Ramos (cell line): ENCODE data around the gene SLCO1B1.
"Not testable (repeated sequence)": the region's sequence is repeated elsewhere in the genome, so short reads cannot be mapped to it uniquely, and the experiment has no call there.

Experiments used
- in situ Hi-C: fragments of 300-500 bp; cut with MboI; formaldehyde crosslinking; loops from one replicate; pipeline ENCODE4 v1.14.3; 2022; ENCODE audit warnings: low sequenced_read_pairs; ENCODE audit not compliant: unreplicated experiment

The SLCO1B1 gene

GRCh38 chr12:21130998-21131397 is at the start of gene SLCO1B1:
TSS of gene SLCO1B1 (plus strand) at chr12:21131194. CDS start at chr12:21141575, 10,381 bp downstream.
- in situ Hi-C loops, result no loop called here

GRCh38 chr12:21084753-21085152 is 46.2 kb upstream of the SLCO1B1 start:
- in situ Hi-C loops, result not testable (repeated sequence)

GRCh38 chr12:21111732-21112131 is 19.3 kb upstream of the SLCO1B1 start:
- in situ Hi-C loops, result no loop called here

GRCh38 chr12:21113266-21113665 is 17.7 kb upstream of the SLCO1B1 start:
- in situ Hi-C loops, result no loop called here

GRCh38 chr12:21117995-21118394 is 13.0 kb upstream of the SLCO1B1 start:
- in situ Hi-C loops, result no loop called here

GRCh38 chr12:21118760-21119159 is 12.2 kb upstream of the SLCO1B1 start:
- in situ Hi-C loops, result no loop called here

- in situ Hi-C loops, result no loop called here
These were observed 1.6 kb upstream of the SLCO1B1 start for GRCh38 chr12:21129351-21129750.

GRCh38 chr12:21129906-21130305 is 1.1 kb upstream of the SLCO1B1 start:
- in situ Hi-C loops, result no loop called here

GRCh38 chr12:21137318-21137999 is 6.5 kb downstream of the SLCO1B1 start:
- in situ Hi-C loops, result not testable (repeated sequence)

- in situ Hi-C loops, result no loop called here
These were observed 7.0 kb downstream of the SLCO1B1 start for GRCh38 chr12:21138016-21138415.

- in situ Hi-C loops, result no loop called here
These were observed 13.3 kb downstream of the SLCO1B1 start for GRCh38 chr12:21144309-21144708.

- in situ Hi-C loops, result loop anchor here (25.0 kb wide), 1 partner anchor 513 kb away; no protein-coding TSS in a partner anchor
These were observed 18.9 kb downstream of the SLCO1B1 start for GRCh38 chr12:21149861-21150260.

- in situ Hi-C loops, result loop anchor here (25.0 kb wide), 1 partner anchor 514 kb away; no protein-coding TSS in a partner anchor
These were observed 20.2 kb downstream of the SLCO1B1 start for GRCh38 chr12:21151184-21151583.

- in situ Hi-C loops, result loop anchor here (25.0 kb wide), 1 partner anchor 518 kb away; no protein-coding TSS in a partner anchor
These were observed 24.7 kb downstream of the SLCO1B1 start for GRCh38 chr12:21155522-21156351.

GRCh38 chr12:21165048-21165447 is 34.1 kb downstream of the SLCO1B1 start:
- in situ Hi-C loops, result loop anchor here (10.0 to 25.0 kb wide), 2 partner anchors 210 to 528 kb away; no protein-coding TSS in a partner anchor

- in situ Hi-C loops, result loop anchor here (10.0 to 25.0 kb wide), 2 partner anchors 215 to 533 kb away; no protein-coding TSS in a partner anchor
These were observed 39.0 kb downstream of the SLCO1B1 start for GRCh38 chr12:21169878-21170472.

GRCh38 chr12:21172079-21172478 is 41.1 kb downstream of the SLCO1B1 start:
- in situ Hi-C loops, result loop anchor here (25.0 kb wide), 1 partner anchor 535 kb away; no protein-coding TSS in a partner anchor

GRCh38 chr12:21183721-21184275 is 52.8 kb downstream of the SLCO1B1 start:
- in situ Hi-C loops, result no loop called here

- in situ Hi-C loops, result no loop called here
These were observed 59.0 kb downstream of the SLCO1B1 start for GRCh38 chr12:21190016-21190415.

- in situ Hi-C loops, result not testable (repeated sequence)
These were observed 83.4 kb downstream of the SLCO1B1 start for GRCh38 chr12:21214433-21214832.
